Measurements from ENCODE around the gene NCBP2. TPM values are rescaled to one million over a fixed set of nuclear protein-coding genes. Genes with fewer than 3 reads are reported as not detected.

NCBP2 gene
- total RNA-seq, 1 donor from 2014 or later, result 85.1 TPM

- POLR2A ChIA-PET, result no interaction called here
- CTCF ChIA-PET, result no interaction called here
- intact Hi-C loops (cut with micrococcal nuclease), result no loop called here
- TF ChIP-seq, protein P1, sequence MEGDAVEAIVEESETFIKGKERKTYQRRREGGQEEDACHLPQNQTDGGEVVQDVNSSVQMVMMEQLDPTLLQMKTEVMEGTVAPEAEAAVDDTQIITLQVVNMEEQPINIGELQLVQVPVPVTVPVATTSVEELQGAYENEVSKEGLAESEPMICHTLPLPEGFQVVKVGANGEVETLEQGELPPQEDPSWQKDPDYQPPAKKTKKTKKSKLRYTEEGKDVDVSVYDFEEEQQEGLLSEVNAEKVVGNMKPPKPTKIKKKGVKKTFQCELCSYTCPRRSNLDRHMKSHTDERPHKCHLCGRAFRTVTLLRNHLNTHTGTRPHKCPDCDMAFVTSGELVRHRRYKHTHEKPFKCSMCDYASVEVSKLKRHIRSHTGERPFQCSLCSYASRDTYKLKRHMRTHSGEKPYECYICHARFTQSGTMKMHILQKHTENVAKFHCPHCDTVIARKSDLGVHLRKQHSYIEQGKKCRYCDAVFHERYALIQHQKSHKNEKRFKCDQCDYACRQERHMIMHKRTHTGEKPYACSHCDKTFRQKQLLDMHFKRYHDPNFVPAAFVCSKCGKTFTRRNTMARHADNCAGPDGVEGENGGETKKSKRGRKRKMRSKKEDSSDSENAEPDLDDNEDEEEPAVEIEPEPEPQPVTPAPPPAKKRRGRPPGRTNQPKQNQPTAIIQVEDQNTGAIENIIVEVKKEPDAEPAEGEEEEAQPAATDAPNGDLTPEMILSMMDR (IDR thresholded peaks at IDR 0.05), result no peak
- Mint-ChIP-seq H3K27ac (no peak overlapping the region), H3K4me3 (no peak overlapping the region), H3K36me3 (ENCODE audit: low read depth) (no peaks in the 10 kb centered on the region), H3K4me1 (no peaks in the 10 kb centered on the region), H3K9me3 (peaks cover 3% of the 10 kb centered on the region), H3K27me3 (peaks cover 12% of the 10 kb centered on the region)
- ATAC-seq (ENCODE audit: low read depth) (no peak), DNase-seq (no peak)
Observed at GRCh38 chr3:196988241-196989029, 46.1 kb upstream of the NCBP2 start.

GRCh38 chr3:196987022-196987421 lies 44.7 kb upstream of the NCBP2 start:
- CTCF ChIA-PET, result no interaction called here
- H3K9me3 Mint-ChIP-seq, result peaks cover 8% of the 10 kb centered on the region

GRCh38 chr3:196985954-196986885 lies 43.9 kb upstream of the NCBP2 start:
- Mint-ChIP-seq H3K36me3 (ENCODE audit: low read depth) (no peaks in the 10 kb centered on the region), H3K27me3 (peaks cover 16% of the 10 kb centered on the region)
- CTCF ChIA-PET, result no interaction called here

More at GRCh38 chr3:196987022-196987421, 44.7 kb upstream of the NCBP2 start:
- no peak for ATAC-seq (ENCODE audit: low read depth)
- DNase-seq, result no peak
- TF ChIP-seq, protein P1 (IDR thresholded peaks at IDR 0.05), result no peak
- POLR2A ChIA-PET, result interaction anchor here (0.7 to 1.5 kb wide), 2 partner anchors 9 to 42 kb away, joined by 4 to 7 read pairs; partner anchors contain the start of gene MELTF
- Mint-ChIP-seq H3K27ac (no peak overlapping the region), H3K27me3 (peaks cover 12% of the 10 kb centered on the region), H3K4me1 (no peaks in the 10 kb centered on the region), H3K36me3 (ENCODE audit: low read depth) (no peaks in the 10 kb centered on the region), H3K4me3 (no peak overlapping the region)
- intact Hi-C loops (cut with micrococcal nuclease), result no loop called here

DNA sequence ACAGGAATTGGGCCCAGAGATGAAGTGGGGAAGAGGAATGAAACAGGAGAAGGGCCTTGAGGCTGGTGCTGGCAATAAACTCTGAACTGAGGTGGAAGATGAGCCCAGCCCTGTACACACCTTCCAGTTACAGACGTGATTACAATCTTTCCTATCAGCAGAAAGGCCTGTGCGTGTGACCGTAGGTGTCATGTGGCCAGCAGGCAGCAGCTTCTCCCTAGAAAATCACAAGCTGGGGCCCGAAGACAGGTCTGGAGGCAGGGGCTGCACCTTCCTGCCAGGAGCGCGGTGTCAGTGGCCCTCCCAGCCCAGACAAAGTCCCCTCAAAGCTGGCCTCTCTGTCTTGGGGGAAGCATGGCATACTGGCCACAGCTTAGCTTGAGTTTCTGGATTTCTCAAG lies 43.0 kb upstream of the NCBP2 start:
- Mint-ChIP-seq H3K27ac (no peak overlapping the region), H3K36me3 (ENCODE audit: low read depth) (no peaks in the 10 kb centered on the region), H3K4me1 (peaks cover 4% of the 10 kb centered on the region), H3K9me3 (peaks cover 8% of the 10 kb centered on the region), H3K27me3 (peaks cover 16% of the 10 kb centered on the region), H3K4me3 (no peak overlapping the region)
- TF ChIP-seq, protein P1 (IDR thresholded peaks at IDR 0.05), result no peak
- no peak for ATAC-seq (ENCODE audit: low read depth)
- intact Hi-C loops (cut with micrococcal nuclease), result no loop called here
- no peak for DNase-seq
- CTCF ChIA-PET, result no interaction called here
- POLR2A ChIA-PET, result interaction anchor here (1.5 kb wide), 1 partner anchor 44 kb away, joined by 4 read pairs; the partner anchor contains the start of gene MELTF

More at GRCh38 chr3:196985954-196986885, 43.9 kb upstream of the NCBP2 start:
- Mint-ChIP-seq H3K9me3 (peaks cover 8% of the 10 kb centered on the region), H3K27ac (no peak overlapping the region), H3K4me1 (peaks cover 4% of the 10 kb centered on the region), H3K4me3 (no peak overlapping the region)
- POLR2A ChIA-PET, result interaction anchor here (0.7 to 1.5 kb wide), 2 partner anchors 10 to 43 kb away, joined by 4 to 7 read pairs; partner anchors contain the start of gene MELTF
- TF ChIP-seq, protein P1 (IDR thresholded peaks at IDR 0.05), result no peak
- no peak for ATAC-seq (ENCODE audit: low read depth)
- no peak for DNase-seq
- intact Hi-C loops (cut with micrococcal nuclease), result no loop called here

DNA sequence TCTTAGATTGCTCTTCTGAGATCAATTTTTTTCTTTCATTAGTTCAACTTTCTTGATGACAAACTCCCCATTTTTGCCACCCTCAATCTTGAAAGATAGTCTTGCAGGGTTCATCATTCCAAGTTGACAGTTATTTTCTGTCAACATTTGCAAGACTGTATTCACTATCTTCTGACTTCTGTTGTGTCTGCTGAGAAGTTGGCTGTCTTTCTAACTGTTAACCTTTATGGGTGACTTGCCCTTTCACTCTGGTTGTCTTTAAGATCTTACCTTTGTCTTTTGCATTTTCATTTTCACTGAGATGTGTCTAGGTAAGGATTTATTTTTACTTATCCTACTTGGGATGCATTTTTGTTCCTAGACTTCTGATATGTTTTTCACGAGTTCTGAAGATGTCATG lies 40.9 kb upstream of the NCBP2 start:
- ATAC-seq (ENCODE audit: low read depth) (no peak), DNase-seq (no peak)
- H3K36me3 Mint-ChIP-seq (ENCODE audit: low read depth), result no peaks in the 10 kb centered on the region
- H3K9me3 Mint-ChIP-seq, result peaks cover 8% of the 10 kb centered on the region
- H3K4me3 Mint-ChIP-seq, result no peak overlapping the region
- TF ChIP-seq, protein P1 (IDR thresholded peaks at IDR 0.05), result no peak
- peaks cover 11% of the 10 kb centered on the region for H3K4me1 Mint-ChIP-seq
- peaks cover 26% of the 10 kb centered on the region for H3K27me3 Mint-ChIP-seq
- intact Hi-C loops (cut with micrococcal nuclease), result no loop called here
- no peak overlapping the region for H3K27ac Mint-ChIP-seq
- ChIA-PET CTCF (no interaction called here), POLR2A (no interaction called here)
